ENCODE data around the gene DIP2C.
"Not testable (repeated sequence)": the region's sequence is repeated elsewhere in the genome, so short reads cannot be mapped to it uniquely, and the experiment has no call there.

The DIP2C gene

GRCh38 chr10:609262-609658, 80.2 kb downstream of the DIP2C start:
- no peak for DNase-seq

GRCh38 chr10:608331-609261, 80.9 kb downstream of the DIP2C start:
- no peak for DNase-seq

GRCh38 chr10:607545-608185, 81.8 kb downstream of the DIP2C start:
- no peak for DNase-seq

- no peak for DNase-seq
These were observed 82.5 kb downstream of the DIP2C start for GRCh38 chr10:606762-607544.

- DNase-seq = no peak
These were observed 83.7 kb downstream of the DIP2C start for GRCh38 chr10:605632-606325.

GRCh38 chr10:604716-605631, 84.5 kb downstream of the DIP2C start:
- no peak for DNase-seq

- no peak for DNase-seq
These were observed 85.7 kb downstream of the DIP2C start for GRCh38 chr10:603745-604144.

- no peak for DNase-seq
These were observed 87.0 kb downstream of the DIP2C start for GRCh38 chr10:602391-603005.

- no peak for DNase-seq
These were observed 87.9 kb downstream of the DIP2C start for GRCh38 chr10:601660-601963.

GRCh38 chr10:600876-601659, 88.4 kb downstream of the DIP2C start:
- no peak for DNase-seq

- no peak for DNase-seq
These were observed 89.2 kb downstream of the DIP2C start for GRCh38 chr10:600234-600633.

GRCh38 chr10:599767-600166, 89.7 kb downstream of the DIP2C start:
- no peak for DNase-seq

GRCh38 chr10:598415-599170, 90.9 kb downstream of the DIP2C start:
- DNase-seq = no peak

- no peak for DNase-seq
These were observed 91.5 kb downstream of the DIP2C start for GRCh38 chr10:597976-598375.

- DNase-seq = no peak
These were observed 92.6 kb downstream of the DIP2C start for GRCh38 chr10:596725-597345.

GRCh38 chr10:596131-596530, 93.3 kb downstream of the DIP2C start:
- not testable (repeated sequence) for DNase-seq

- no peak for DNase-seq
These were observed 94.0 kb downstream of the DIP2C start for GRCh38 chr10:595473-595872.

- no peak for DNase-seq
These were observed 94.7 kb downstream of the DIP2C start for GRCh38 chr10:594584-595270.
